OCI-LY1 (cell line): ENCODE measurements around the gene FLACC1.

Experiments
- H2AFZ ChIP-seq: fragments of 200-600 bp; sonication (generic), shearing (Covaris generic); 2 replicates; pipeline ENCODE4 v1.6.0; 2014; ENCODE audit warnings: antibody characterized with exemption, mild to moderate bottlenecking, low read length
- H3F3A ChIP-seq: fragments of 200-600 bp; sonication (generic), shearing (Covaris generic); 2 replicates; pipeline ENCODE4 v1.6.0; 2014; ENCODE audit warnings: mild to moderate bottlenecking, antibody characterized with exemption, low read length, moderate library complexity; ENCODE audit not compliant: insufficient read depth
- H3K27ac ChIP-seq: fragments of 200-600 bp; sonication (generic); 2 replicates; pipeline ENCODE4 v1.5.1; 2014; ENCODE audit warnings: low read length, mixed run types, mild to moderate bottlenecking, low read depth; ENCODE audit not compliant: poor library complexity, severe bottlenecking
- H3K27me3 ChIP-seq: fragments of 200-600 bp; sonication (generic); 2 replicates; pipeline ENCODE4 v1.6.0; 2014; ENCODE audit warnings: antibody characterized with exemption, mild to moderate bottlenecking, low read length, moderate library complexity; ENCODE audit not compliant: insufficient read depth
- H3K36me3 ChIP-seq: fragments of 200-600 bp; sonication (generic); 2 replicates; pipeline ENCODE4 v1.6.1; 2014; ENCODE audit warnings: mild to moderate bottlenecking, antibody characterized with exemption, low read length, moderate library complexity, mixed read lengths; ENCODE audit not compliant: insufficient read depth
- H3K4me1 ChIP-seq: fragments of 200-600 bp; sonication (generic); 2 replicates; pipeline ENCODE4 v1.5.1; 2014; ENCODE audit warnings: mild to moderate bottlenecking, low read length, moderate library complexity; ENCODE audit not compliant: insufficient read depth, severe bottlenecking
- H3K4me2 ChIP-seq: fragments of 200-600 bp; sonication (generic), shearing (Covaris generic); 2 replicates; pipeline ENCODE4 v1.6.1; 2014; ENCODE audit warnings: low read length
- H3K4me3 ChIP-seq: fragments of 200-600 bp; sonication (generic); 2 replicates; pipeline ENCODE4 v1.5.1; 2014; ENCODE audit warnings: low read length, low read depth, mild to moderate bottlenecking, mixed read lengths; ENCODE audit not compliant: poor library complexity, severe bottlenecking
- H3K79me2 ChIP-seq: fragments of 200-600 bp; shearing (Covaris generic); 2 replicates; pipeline ENCODE4 v1.6.1; 2016; ENCODE audit warnings: mixed run types, low read length, mixed read lengths; ENCODE audit not compliant: insufficient read depth
- H3K9ac ChIP-seq: fragments of 200-600 bp; sonication (generic), shearing (Covaris generic); 2 replicates; pipeline ENCODE4 v1.6.1; 2014; ENCODE audit warnings: mild to moderate bottlenecking, low read length, mixed read lengths
- H3K9me2 ChIP-seq: fragments of 200-600 bp; sonication (generic), shearing (Covaris generic); 2 replicates; pipeline ENCODE4 v1.6.1; 2014; ENCODE audit warnings: low read depth, mild to moderate bottlenecking, low read length, mixed read lengths
- H3K9me3 ChIP-seq: fragments of 200-600 bp; shearing (Covaris generic); 2 replicates; pipeline ENCODE4 v1.6.1; 2014; ENCODE audit warnings: low read length, mixed read lengths
- H4K20me1 ChIP-seq: fragments of 200-600 bp; sonication (generic), shearing (Covaris generic); 2 replicates; pipeline ENCODE4 v1.6.0; 2016; ENCODE audit warnings: mild to moderate bottlenecking, low read length; ENCODE audit not compliant: insufficient read depth
- EZH2 ChIP-seq: fragments of 200-600 bp; sonication (generic), shearing (Covaris generic); IDR thresholded peaks from 2 replicates; pipeline ENCODE4 v1.8.0; 2017; ENCODE audit warnings: borderline replicate concordance, mixed run types, mild to moderate bottlenecking, antibody characterized with exemption, low read length, moderate library complexity, mixed read lengths
- TF ChIP-seq, protein P1 (sequence below): fragments of 200-600 bp; sonication (generic), shearing (Covaris generic); IDR thresholded peaks from 2 replicates; pipeline ENCODE4 v1.5.1; 2017; ENCODE audit warnings: mild to moderate bottlenecking, antibody characterized with exemption, low read length, moderate library complexity, mixed read lengths

The FLACC1 gene

DNA sequence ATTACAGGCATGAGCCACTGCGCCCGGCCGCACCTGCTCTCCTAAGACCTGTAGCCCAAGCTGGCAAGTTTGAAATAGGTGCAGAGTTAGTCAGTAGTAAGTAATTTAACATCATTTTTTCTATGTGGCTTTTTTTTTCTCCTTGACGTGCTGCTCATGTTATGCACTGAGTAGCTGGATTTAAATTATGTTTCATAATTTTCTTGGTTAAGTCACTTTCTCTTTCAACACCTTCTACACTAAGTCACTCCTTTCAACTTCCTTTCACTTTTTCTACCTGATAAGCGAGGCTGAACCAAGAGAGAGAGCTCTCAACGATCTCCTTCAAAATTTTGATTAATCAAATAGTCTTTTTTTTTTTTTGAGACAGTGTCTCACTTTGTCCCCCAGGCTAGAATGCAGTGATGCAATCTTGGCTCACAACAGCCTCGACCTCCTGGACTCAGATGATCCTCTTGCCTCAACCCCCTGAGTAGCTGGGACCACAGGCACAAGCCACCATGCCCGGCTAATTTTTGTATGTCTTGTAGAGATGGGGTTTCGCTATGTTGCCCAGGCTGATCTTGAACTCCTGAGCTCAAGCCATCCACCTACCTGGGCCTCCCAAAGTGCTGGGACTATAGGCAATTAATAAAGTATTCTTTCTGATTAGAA is 83.7 kb downstream of the FLACC1 start:
- Histone ChIP-seq H3K9ac (no peak overlapping the region), H3K27ac (no peak overlapping the region), H3K36me3 (peaks cover 97% of the 10 kb centered on the region), H4K20me1 (no peaks in the 10 kb centered on the region), H3K4me1 (no peaks in the 10 kb centered on the region), H3K79me2 (peaks cover 6% of the 10 kb centered on the region; the same call in 1 of the 2 replicates), H2AFZ (no peak overlapping the region), H3K4me3 (no peak overlapping the region), H3K9me3 (no peaks in the 10 kb centered on the region), H3F3A (no peaks in the 10 kb centered on the region), H3K9me2 (no peaks in the 10 kb centered on the region), H3K27me3 (no peaks in the 10 kb centered on the region), H3K4me2 (no peak overlapping the region)
- TF ChIP-seq, protein P1, sequence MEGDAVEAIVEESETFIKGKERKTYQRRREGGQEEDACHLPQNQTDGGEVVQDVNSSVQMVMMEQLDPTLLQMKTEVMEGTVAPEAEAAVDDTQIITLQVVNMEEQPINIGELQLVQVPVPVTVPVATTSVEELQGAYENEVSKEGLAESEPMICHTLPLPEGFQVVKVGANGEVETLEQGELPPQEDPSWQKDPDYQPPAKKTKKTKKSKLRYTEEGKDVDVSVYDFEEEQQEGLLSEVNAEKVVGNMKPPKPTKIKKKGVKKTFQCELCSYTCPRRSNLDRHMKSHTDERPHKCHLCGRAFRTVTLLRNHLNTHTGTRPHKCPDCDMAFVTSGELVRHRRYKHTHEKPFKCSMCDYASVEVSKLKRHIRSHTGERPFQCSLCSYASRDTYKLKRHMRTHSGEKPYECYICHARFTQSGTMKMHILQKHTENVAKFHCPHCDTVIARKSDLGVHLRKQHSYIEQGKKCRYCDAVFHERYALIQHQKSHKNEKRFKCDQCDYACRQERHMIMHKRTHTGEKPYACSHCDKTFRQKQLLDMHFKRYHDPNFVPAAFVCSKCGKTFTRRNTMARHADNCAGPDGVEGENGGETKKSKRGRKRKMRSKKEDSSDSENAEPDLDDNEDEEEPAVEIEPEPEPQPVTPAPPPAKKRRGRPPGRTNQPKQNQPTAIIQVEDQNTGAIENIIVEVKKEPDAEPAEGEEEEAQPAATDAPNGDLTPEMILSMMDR = no peak
- no peak for TF ChIP-seq EZH2

DNA sequence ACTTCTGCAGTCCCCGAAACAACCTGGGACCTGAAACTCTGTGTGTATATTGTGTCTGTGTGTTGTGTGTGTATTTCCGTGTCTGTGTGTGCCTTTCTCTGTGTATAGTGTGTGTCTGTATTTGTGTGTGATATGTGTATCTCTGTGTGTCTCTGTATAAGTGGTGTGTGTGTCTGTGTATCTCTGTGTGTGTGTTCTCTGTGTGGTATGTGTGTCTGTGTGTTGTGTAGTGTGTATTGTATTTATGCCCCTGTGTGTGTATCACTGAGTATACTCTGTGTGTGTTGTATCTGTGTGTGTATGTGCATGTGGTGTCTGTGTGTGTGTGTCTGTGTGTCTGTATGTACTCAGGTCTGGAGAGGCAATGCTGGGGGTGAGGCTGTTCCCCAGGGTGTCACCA is 85.2 kb downstream of the FLACC1 start:
- no peaks in the 10 kb centered on the region for H3K9me2 ChIP-seq
- H3K9me3 ChIP-seq = no peaks in the 10 kb centered on the region
- no peak overlapping the region for H2AFZ ChIP-seq
- peaks cover 6% of the 10 kb centered on the region; the same call in 1 of the 2 replicates for H3K79me2 ChIP-seq
- no peak overlapping the region for H3K4me3 ChIP-seq
- no peak overlapping the region for H3K9ac ChIP-seq
- no peak overlapping the region for H3K4me2 ChIP-seq
- no peaks in the 10 kb centered on the region for H4K20me1 ChIP-seq
- H3F3A ChIP-seq = no peaks in the 10 kb centered on the region
- peaks cover 99% of the 10 kb centered on the region for H3K36me3 ChIP-seq
- H3K27ac ChIP-seq = no peak overlapping the region
- H3K27me3 ChIP-seq = no peaks in the 10 kb centered on the region
- TF ChIP-seq, protein P1 = no peak
- no peak for TF ChIP-seq EZH2
- H3K4me1 ChIP-seq = no peaks in the 10 kb centered on the region

DNA sequence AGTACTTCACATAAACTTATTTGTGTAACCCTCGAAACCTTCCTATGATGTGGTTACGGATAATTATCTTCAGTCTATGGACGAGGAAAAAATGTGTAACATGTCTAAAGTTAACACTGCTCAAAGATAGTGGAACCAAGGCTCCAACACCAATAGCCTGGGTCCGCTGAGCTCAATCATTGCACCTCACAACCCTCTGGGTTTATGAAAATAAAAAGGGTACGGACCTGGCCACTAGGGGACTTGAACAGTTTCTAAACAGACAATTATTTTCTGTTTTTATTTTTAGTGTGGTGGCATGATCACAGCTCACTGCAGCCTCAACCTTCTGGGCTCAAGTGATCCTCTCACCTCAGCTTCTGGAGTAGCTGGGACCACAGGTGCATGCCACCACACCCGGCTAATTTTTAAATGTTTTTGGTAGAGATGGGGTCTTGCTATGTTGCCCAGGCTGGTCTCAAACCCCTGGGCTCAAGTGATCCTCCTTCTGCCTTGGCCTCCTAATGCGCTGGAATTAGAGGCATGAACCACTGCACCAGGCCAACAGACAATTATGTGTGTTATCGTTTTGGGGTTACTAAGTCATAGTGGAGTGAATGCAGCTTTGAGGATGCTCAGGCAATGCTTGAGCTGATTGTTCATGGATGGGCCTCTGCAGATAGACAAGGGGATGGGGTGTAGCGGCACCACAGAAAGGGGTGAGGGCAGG is 86.7 kb downstream of the FLACC1 start:
- Histone ChIP-seq H3K36me3 (peaks cover 91% of the 10 kb centered on the region), H3K4me2 (no peak overlapping the region), H3K9me3 (no peaks in the 10 kb centered on the region), H3K79me2 (peaks cover 10% of the 10 kb centered on the region; the same call in 1 of the 2 replicates), H2AFZ (no peak overlapping the region), H3K4me3 (no peak overlapping the region), H3K9me2 (no peaks in the 10 kb centered on the region), H4K20me1 (no peaks in the 10 kb centered on the region), H3K9ac (no peak overlapping the region), H3K27me3 (no peaks in the 10 kb centered on the region), H3K4me1 (no peaks in the 10 kb centered on the region), H3K27ac (no peak overlapping the region), H3F3A (no peaks in the 10 kb centered on the region)
- no peak for TF ChIP-seq EZH2
- TF ChIP-seq, protein P1 = no peak
